H9 (cell line): ENCODE results near the gene BCKDHA. TPM values are rescaled to one million over a fixed set of nuclear protein-coding genes. Genes with fewer than 3 reads are reported as not detected.

Source experiments
- DNase-seq: peaks from one replicate; pipeline ENCODE4 v3.0.0-alpha.2; 2017
- H2AFZ ChIP-seq: one replicate; pipeline ENCODE4 v1.6.1; 2013; ENCODE audit warnings: mild to moderate bottlenecking, low read length, control low read depth, moderate library complexity
- H2AK5ac ChIP-seq: 2 replicates; pipeline ENCODE4 v1.6.1; 2013; ENCODE audit warnings: low read length, control low read depth, mixed read lengths; ENCODE audit not compliant: insufficient read length
- H2BK120ac ChIP-seq: one replicate; pipeline ENCODE4 v1.6.1; 2013; ENCODE audit warnings: low read depth, mild to moderate bottlenecking, low read length, control low read depth, inconsistent platforms; ENCODE audit not compliant: poor library complexity, severe bottlenecking
- H2BK12ac ChIP-seq: 2 replicates; pipeline ENCODE4 v1.6.1; 2013; ENCODE audit warnings: low read length, control low read depth, mixed read lengths, low read depth; ENCODE audit not compliant: insufficient read length
- H2BK15ac ChIP-seq: 2 replicates; pipeline ENCODE4 v1.6.1; 2013; ENCODE audit warnings: low read depth, low read length, control low read depth
- H2BK20ac ChIP-seq: one replicate; pipeline ENCODE4 v1.6.1; 2013; ENCODE audit warnings: low read depth, mild to moderate bottlenecking, low read length, control low read depth, inconsistent platforms; ENCODE audit not compliant: poor library complexity, severe bottlenecking
- H2BK5ac ChIP-seq: 2 replicates; pipeline ENCODE4 v1.6.1; 2013; ENCODE audit warnings: low read length, control low read depth, mixed read lengths; ENCODE audit not compliant: insufficient read length
- H3K14ac ChIP-seq: 2 replicates; pipeline ENCODE4 v1.6.1; 2013; ENCODE audit warnings: low read length, control low read depth; ENCODE audit not compliant: insufficient read depth
- H3K18ac ChIP-seq: 2 replicates; pipeline ENCODE4 v1.6.1; 2013; ENCODE audit warnings: low read depth, mild to moderate bottlenecking, mixed read lengths, low read length, control low read depth; ENCODE audit not compliant: insufficient read length
- H3K23ac ChIP-seq: 2 replicates; pipeline ENCODE4 v1.6.1; 2013; ENCODE audit warnings: low read length, control low read depth, mixed read lengths, low read depth; ENCODE audit not compliant: insufficient read length
- H3K23me2 ChIP-seq: 2 replicates; pipeline ENCODE4 v1.6.1; 2013; ENCODE audit warnings: low read depth, mild to moderate bottlenecking, mixed read lengths, low read length, control low read depth; ENCODE audit not compliant: insufficient read length, poor library complexity, severe bottlenecking
- H3K27ac ChIP-seq: 2 replicates; pipeline ENCODE4 v1.5.1; 2013; ENCODE audit warnings: low read length, control low read depth, mixed read lengths, low read depth; ENCODE audit not compliant: insufficient read length
- H3K27me3 ChIP-seq: 2 replicates; pipeline ENCODE4 v1.6.1; 2013; ENCODE audit warnings: low read length, control low read depth, inconsistent platforms; ENCODE audit not compliant: insufficient read depth
- H3K4ac ChIP-seq: 2 replicates; pipeline ENCODE4 v1.6.1; 2013; ENCODE audit warnings: low read depth, mild to moderate bottlenecking, control low read depth, inconsistent platforms, low read length, moderate library complexity
- H3K4me1 ChIP-seq: 2 replicates; pipeline ENCODE4 v1.6.1; 2013; ENCODE audit warnings: low read length, control low read depth, inconsistent platforms; ENCODE audit not compliant: insufficient read depth
- H3K4me2 ChIP-seq: 2 replicates; pipeline ENCODE4 v1.6.1; 2013; ENCODE audit warnings: low read length, control low read depth, mixed read lengths; ENCODE audit not compliant: insufficient read length, insufficient read depth
- H3K56ac ChIP-seq: 2 replicates; pipeline ENCODE4 v1.6.1; 2013; ENCODE audit warnings: low read depth, mild to moderate bottlenecking, mixed read lengths, low read length, control low read depth; ENCODE audit not compliant: insufficient read length
- H3K79me1 ChIP-seq: 2 replicates; pipeline ENCODE4 v1.6.1; 2013; ENCODE audit warnings: low read depth, mild to moderate bottlenecking, moderate library complexity, low read length, control low read depth, inconsistent platforms; ENCODE audit not compliant: insufficient read depth, poor library complexity, severe bottlenecking
- H3K79me2 ChIP-seq: 2 replicates; pipeline ENCODE4 v1.6.1; 2013; ENCODE audit warnings: low read length, control low read depth, inconsistent platforms; ENCODE audit not compliant: insufficient read depth
- H3K9ac ChIP-seq: 2 replicates; pipeline ENCODE4 v1.6.1; 2013; ENCODE audit warnings: low read length, control low read depth, mixed read lengths; ENCODE audit not compliant: insufficient read length; ENCODE audit errors: extremely low read depth
- H3K9me3 ChIP-seq: one replicate; pipeline ENCODE4 v1.6.1; 2013; ENCODE audit warnings: low read depth, low read length, inconsistent platforms; ENCODE audit not compliant: control insufficient read depth
- H3T11ph ChIP-seq: one replicate; pipeline ENCODE4 v1.6.1; 2013; ENCODE audit warnings: mild to moderate bottlenecking, low read length, control low read depth, inconsistent platforms
- H4K20me1 ChIP-seq: one replicate; pipeline ENCODE4 v1.6.1; 2013; ENCODE audit not compliant: control insufficient read depth, insufficient read length, insufficient read depth
- H4K5ac ChIP-seq: 2 replicates; pipeline ENCODE4 v1.6.1; 2013; ENCODE audit warnings: low read depth, mild to moderate bottlenecking, mixed read lengths, low read length, control low read depth; ENCODE audit not compliant: insufficient read length
- H4K8ac ChIP-seq: replicated peaks from 2 replicates; pipeline ENCODE4 v1.6.1; 2013; ENCODE audit warnings: low read length, control low read depth, mixed read lengths, low read depth; ENCODE audit not compliant: insufficient read length
- H4K91ac ChIP-seq: 2 replicates; pipeline ENCODE4 v1.6.1; 2013; ENCODE audit warnings: low read depth, mild to moderate bottlenecking, moderate library complexity, mixed read lengths, low read length, control low read depth; ENCODE audit not compliant: insufficient read length
- H3K27ac Mint-ChIP-seq, 3 experiments: 2 replicates in 2 of 3; 3 replicates in 1 of 3; pipeline ENCODE4 v1.8.0; 2020 to 2021; ENCODE audit warnings: mixed read lengths in 3 of 3, mild to moderate bottlenecking in 1 of 3, moderate library complexity in 1 of 3
- H3K27me3 Mint-ChIP-seq: 2 replicates; pipeline ENCODE4 v1.8.0; 2021; ENCODE audit warnings: low read depth, mild to moderate bottlenecking, moderate library complexity, mixed read lengths
- H3K36me3 Mint-ChIP-seq, 3 experiments: 2 replicates in 2 of 3; 3 replicates in 1 of 3; pipeline ENCODE4 v1.8.0; 2020 to 2021; ENCODE audit warnings: low read depth in 3 of 3, mixed read lengths in 3 of 3; ENCODE audit not compliant: insufficient read depth in 1 of 3
- H3K4me1 Mint-ChIP-seq, 2 experiments: 2 replicates each; pipeline ENCODE4 v1.8.0; 2020; ENCODE audit warnings: mixed read lengths in 2 of 2
- H3K4me3 Mint-ChIP-seq, 2 experiments: 2 replicates in 1 of 2; 3 replicates in 1 of 2; pipeline ENCODE4 v1.8.0; 2020 to 2021; ENCODE audit warnings: mild to moderate bottlenecking in 2 of 2, mixed read lengths in 2 of 2, moderate library complexity in 1 of 2
- H3K9me3 Mint-ChIP-seq, 2 experiments: 2 replicates in 1 of 2; 3 replicates in 1 of 2; pipeline ENCODE4 v1.8.0; 2020; ENCODE audit warnings: mild to moderate bottlenecking in 2 of 2, mixed read lengths in 2 of 2, moderate library complexity in 1 of 2
- CTCF ChIP-seq: fragments of 200-600 bp; sonication (generic); conservative IDR thresholded peaks from 3 replicates; pipeline ENCODE4 v1.8.0; 2021; ENCODE audit warnings: antibody characterized with exemption, mild to moderate bottlenecking
- WGBS: extraction: QIAGEN DNeasy Blood & Tissue Kit; methylation state at CpG from one replicate; pipeline ENCODE4 v1.1.7; 2013; ENCODE audit warnings: missing lambda C conversion rate, low lambda C conversion rate, mixed read lengths; ENCODE audit not compliant: insufficient read length; ENCODE audit errors: extremely low coverage; 5-methylcytosine and 5-hydroxymethylcytosine counted together
- total RNA-seq: library from RNA; stranded (reverse); gene quantifications from 2 replicates; pipeline ENCODE4 v1.2.1, GENCODE V29; 2021

Gene BCKDHA
- total RNA-seq, 1 experiment from 2014 or later = 21.1 TPM

GRCh38 chr19:41350735-41351338 is 46.8 kb upstream of the BCKDHA start:
- no peak overlapping the region for H2AK5ac ChIP-seq
- no peak overlapping the region for H2BK5ac ChIP-seq
- no peaks in the 10 kb centered on the region; a peak in 1 of 5 replicates for H3K9me3 Mint-ChIP-seq
- H3K4ac ChIP-seq = no peak overlapping the region
- H3K79me2 ChIP-seq = no peaks in the 10 kb centered on the region
- H3K27ac ChIP-seq = no peak overlapping the region
- peaks cover 10% of the 10 kb centered on the region; the same call in 1 of the 2 replicates for H3K27me3 ChIP-seq
- H3K27me3 Mint-ChIP-seq = peaks cover 39% of the 10 kb centered on the region
- H2BK15ac ChIP-seq = no peak overlapping the region
- no CpG with 5 or more reads among the region's 22 CpGs for WGBS
- no peaks in the 10 kb centered on the region for H3K79me1 ChIP-seq
- H4K20me1 ChIP-seq = no peaks in the 10 kb centered on the region
- no peak for TF ChIP-seq CTCF
- H3K4me3 Mint-ChIP-seq = peak overlapping the region; percentile 75 to 78
- no peaks in the 10 kb centered on the region for H3K9me3 ChIP-seq
- H3K4me1 ChIP-seq = no peaks in the 10 kb centered on the region; the same call in 1 of the 2 replicates
- H2BK20ac ChIP-seq = no peak overlapping the region
- H3K36me3 Mint-ChIP-seq = peaks cover 0 to 25% (median 5%) of the 10 kb centered on the region in 3 experiments; a peak in 4 of 7 replicates
- H2BK12ac ChIP-seq = no peak overlapping the region
- H4K91ac ChIP-seq = no peak overlapping the region
- no peak overlapping the region for H3K9ac ChIP-seq
- no peak overlapping the region for H3K27ac Mint-ChIP-seq
- peak; percentile 32 for DNase-seq
- H4K8ac ChIP-seq = no peak overlapping the region
- H3K14ac ChIP-seq = no peak overlapping the region
- no peak overlapping the region for H3K56ac ChIP-seq
- H4K5ac ChIP-seq = no peak overlapping the region
- no peak overlapping the region for H2BK120ac ChIP-seq
- H2AFZ ChIP-seq = no peak overlapping the region
- H3K4me1 Mint-ChIP-seq = peaks cover 20 to 22% of the 10 kb centered on the region in 2 experiments
- no peak overlapping the region for H3K18ac ChIP-seq
- no peak overlapping the region for H3K23ac ChIP-seq
- peaks cover 26% of the 10 kb centered on the region for H3K23me2 ChIP-seq
- H3K4me2 ChIP-seq = peak overlapping the region; percentile 63
- no peak overlapping the region for H3T11ph ChIP-seq
